HL-60 (cell line): ENCODE results near the gene INPP4B.

Experiments used
- TF ChIP-seq, protein P1 (sequence below): IDR thresholded peaks from one replicate; pipeline ENCODE4 v1.5.1; 2011; ENCODE audit warnings: low read length, control low read depth, inconsistent platforms; ENCODE audit not compliant: insufficient read depth
- TF ChIP-seq, protein P2 (sequence below): IDR thresholded peaks from 2 replicates; pipeline ENCODE4 v1.6.1; 2012; ENCODE audit warnings: low read depth; ENCODE audit not compliant: insufficient replicate concordance

DNA sequence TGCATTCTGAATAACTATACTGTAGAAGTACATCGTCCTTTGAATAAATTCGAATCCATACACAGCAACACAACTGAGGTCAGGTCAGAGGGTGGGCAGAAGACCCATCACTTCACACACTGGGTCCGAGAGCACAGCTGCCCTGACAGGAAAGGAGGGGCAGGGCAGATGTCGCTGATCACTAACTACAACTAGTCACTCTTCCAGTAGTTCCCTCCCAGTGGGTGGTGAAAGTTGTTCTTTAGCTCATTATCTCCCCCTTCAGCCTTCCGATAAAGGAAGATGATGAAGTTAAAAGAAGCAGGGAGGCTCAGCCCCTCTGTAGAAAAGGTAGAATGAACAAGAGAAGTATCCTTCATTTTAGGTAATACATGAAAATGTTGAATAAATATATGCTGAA lies 278.9 kb downstream of the INPP4B start:
- TF ChIP-seq, protein P1, sequence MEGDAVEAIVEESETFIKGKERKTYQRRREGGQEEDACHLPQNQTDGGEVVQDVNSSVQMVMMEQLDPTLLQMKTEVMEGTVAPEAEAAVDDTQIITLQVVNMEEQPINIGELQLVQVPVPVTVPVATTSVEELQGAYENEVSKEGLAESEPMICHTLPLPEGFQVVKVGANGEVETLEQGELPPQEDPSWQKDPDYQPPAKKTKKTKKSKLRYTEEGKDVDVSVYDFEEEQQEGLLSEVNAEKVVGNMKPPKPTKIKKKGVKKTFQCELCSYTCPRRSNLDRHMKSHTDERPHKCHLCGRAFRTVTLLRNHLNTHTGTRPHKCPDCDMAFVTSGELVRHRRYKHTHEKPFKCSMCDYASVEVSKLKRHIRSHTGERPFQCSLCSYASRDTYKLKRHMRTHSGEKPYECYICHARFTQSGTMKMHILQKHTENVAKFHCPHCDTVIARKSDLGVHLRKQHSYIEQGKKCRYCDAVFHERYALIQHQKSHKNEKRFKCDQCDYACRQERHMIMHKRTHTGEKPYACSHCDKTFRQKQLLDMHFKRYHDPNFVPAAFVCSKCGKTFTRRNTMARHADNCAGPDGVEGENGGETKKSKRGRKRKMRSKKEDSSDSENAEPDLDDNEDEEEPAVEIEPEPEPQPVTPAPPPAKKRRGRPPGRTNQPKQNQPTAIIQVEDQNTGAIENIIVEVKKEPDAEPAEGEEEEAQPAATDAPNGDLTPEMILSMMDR: no peak
- TF ChIP-seq, protein P2, sequence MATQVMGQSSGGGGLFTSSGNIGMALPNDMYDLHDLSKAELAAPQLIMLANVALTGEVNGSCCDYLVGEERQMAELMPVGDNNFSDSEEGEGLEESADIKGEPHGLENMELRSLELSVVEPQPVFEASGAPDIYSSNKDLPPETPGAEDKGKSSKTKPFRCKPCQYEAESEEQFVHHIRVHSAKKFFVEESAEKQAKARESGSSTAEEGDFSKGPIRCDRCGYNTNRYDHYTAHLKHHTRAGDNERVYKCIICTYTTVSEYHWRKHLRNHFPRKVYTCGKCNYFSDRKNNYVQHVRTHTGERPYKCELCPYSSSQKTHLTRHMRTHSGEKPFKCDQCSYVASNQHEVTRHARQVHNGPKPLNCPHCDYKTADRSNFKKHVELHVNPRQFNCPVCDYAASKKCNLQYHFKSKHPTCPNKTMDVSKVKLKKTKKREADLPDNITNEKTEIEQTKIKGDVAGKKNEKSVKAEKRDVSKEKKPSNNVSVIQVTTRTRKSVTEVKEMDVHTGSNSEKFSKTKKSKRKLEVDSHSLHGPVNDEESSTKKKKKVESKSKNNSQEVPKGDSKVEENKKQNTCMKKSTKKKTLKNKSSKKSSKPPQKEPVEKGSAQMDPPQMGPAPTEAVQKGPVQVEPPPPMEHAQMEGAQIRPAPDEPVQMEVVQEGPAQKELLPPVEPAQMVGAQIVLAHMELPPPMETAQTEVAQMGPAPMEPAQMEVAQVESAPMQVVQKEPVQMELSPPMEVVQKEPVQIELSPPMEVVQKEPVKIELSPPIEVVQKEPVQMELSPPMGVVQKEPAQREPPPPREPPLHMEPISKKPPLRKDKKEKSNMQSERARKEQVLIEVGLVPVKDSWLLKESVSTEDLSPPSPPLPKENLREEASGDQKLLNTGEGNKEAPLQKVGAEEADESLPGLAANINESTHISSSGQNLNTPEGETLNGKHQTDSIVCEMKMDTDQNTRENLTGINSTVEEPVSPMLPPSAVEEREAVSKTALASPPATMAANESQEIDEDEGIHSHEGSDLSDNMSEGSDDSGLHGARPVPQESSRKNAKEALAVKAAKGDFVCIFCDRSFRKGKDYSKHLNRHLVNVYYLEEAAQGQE: no peak
